GM12864 (cell line): Measurements from ENCODE around the gene CNNM3.
A peak's percentile ranks its signal among the peaks of the same experiment; 100 is the strongest.

Source experiments
- DNase-seq: peaks from one replicate; pipeline ENCODE4 v3.0.0-alpha.2; 2011; ENCODE audit warnings: low read depth
- H3K4me3 ChIP-seq: 2 replicates; pipeline ENCODE4 v1.5.1; 2011; ENCODE audit warnings: mild to moderate bottlenecking, low read depth, low read length, control low read depth
- CTCF ChIP-seq: IDR thresholded peaks from 2 replicates; pipeline ENCODE4 v1.5.1; 2011; ENCODE audit warnings: low read depth, mild to moderate bottlenecking, moderate library complexity, low read length, control low read depth, inconsistent platforms; ENCODE audit errors: missing control alignments

Gene CNNM3

GRCh38 chr2:96869822-96870625 lies 54.0 kb downstream of the CNNM3 start, which contains the start of gene SEMA4C:
Gene SEMA4C (minus strand): TSS chr2:96870080. CDS start chr2:96867886, 2,194 bp downstream.
- DNase-seq: no peak
- TF ChIP-seq CTCF: no peak
- peak within 1 kb of the TSS; percentile 66 for H3K4me3 ChIP-seq

DNA sequence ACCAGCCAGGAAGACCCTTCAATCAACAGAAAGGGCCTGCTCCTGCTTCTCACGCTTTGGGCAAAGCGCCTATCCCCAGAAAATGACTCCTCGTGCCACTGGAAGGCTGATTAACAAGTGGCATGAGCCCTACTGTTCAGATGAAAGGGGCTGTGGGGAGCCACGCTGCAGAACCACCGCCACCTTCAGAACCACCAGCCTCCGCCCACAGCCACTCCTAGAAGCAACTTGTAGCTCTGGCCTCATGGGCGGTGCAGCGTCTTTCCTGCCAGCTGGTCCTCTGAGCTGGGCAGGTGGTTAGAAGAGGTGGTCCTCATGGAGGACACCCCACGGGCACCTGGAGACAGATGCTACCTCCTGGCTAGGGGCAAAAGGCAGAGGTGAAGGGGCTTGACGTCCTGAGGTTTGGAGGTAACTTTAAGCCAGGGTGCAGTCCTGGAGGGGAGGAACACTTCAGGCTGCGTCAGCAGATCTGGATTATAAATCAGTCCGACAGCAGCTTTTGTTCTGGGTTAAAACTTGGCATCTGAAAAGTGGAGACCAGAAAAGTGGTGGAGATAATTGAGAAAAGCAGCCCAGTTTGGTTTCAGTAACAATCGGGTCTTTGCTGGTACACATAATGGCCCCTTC lies 54.7 kb downstream of the CNNM3 start:
- no peak overlapping the region; the same call in 1 of the 2 replicates for H3K4me3 ChIP-seq
- DNase-seq: no peak
- no peak for TF ChIP-seq CTCF

DNA sequence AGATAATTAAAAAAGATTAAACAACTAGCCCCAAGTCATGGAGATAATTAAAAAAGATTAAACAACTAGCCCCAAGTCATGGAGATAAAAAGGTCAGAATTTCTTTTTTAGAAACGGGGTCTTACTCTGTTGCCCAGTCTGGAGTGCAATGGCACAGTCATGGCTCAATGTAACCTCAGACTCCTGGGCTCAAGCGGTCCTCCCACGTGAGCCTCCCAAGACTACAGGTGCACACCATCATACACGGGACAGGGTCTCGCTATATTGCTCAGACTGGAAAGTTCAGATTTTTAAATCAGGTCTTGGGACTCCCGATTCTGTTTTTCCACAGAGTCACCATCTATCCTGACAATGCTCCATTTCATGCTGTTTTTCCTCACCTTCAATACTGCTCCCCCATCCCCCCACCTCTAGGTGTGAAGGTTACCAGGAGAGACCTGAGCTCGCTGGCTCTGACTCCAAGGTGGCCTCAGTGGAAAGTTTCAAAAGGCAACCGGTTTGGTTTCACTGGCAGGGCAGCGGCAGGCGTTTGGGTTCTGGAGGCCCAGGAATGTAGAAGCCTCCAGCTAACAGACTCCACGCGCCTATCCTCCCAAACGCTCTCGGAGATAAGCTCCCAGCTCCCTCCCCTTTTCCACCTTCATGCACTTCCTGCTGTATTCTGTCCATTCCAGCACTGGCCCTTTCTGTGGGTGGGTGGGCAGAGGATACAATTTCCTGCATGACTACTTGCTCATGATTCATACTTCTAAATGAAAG lies 56.7 kb downstream of the CNNM3 start:
- H3K4me3 ChIP-seq: no peak overlapping the region
- DNase-seq: no peak
- no peak for TF ChIP-seq CTCF

DNA sequence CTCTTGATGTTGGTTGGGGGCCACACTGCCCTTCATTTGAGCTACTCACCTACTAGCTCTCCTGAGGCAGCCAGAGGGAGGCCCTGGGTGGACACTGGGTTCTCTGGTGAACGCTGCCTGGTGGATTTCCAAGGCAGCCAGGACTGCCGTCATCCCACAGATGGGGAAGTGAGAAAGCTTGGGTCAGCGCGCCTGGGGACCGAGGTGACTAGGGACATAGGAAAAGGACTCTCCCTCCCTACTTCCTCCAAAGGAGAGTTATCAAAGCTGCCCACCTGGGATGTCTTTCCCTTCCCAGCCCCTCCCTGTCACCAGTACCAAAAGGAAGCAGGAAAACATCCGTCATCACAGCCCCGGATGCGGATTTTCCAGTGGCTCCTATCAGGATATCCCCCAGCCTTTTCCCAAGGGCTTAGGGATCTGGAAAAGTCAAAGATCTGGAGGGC lies 57.6 kb downstream of the CNNM3 start:
- DNase-seq: no peak
- no peak for TF ChIP-seq CTCF
- H3K4me3 ChIP-seq: no peak overlapping the region

- no peak for TF ChIP-seq CTCF
- no peak overlapping the region for H3K4me3 ChIP-seq
- no peak for DNase-seq
Measured at GRCh38 chr2:96874198-96874831, 58.2 kb downstream of the CNNM3 start.

- no peak for TF ChIP-seq CTCF
- no peak overlapping the region for H3K4me3 ChIP-seq
- no peak for DNase-seq
Measured at GRCh38 chr2:96875498-96876268, 59.6 kb downstream of the CNNM3 start.
